ENCODE results near the gene ANKS1B.

DNA sequence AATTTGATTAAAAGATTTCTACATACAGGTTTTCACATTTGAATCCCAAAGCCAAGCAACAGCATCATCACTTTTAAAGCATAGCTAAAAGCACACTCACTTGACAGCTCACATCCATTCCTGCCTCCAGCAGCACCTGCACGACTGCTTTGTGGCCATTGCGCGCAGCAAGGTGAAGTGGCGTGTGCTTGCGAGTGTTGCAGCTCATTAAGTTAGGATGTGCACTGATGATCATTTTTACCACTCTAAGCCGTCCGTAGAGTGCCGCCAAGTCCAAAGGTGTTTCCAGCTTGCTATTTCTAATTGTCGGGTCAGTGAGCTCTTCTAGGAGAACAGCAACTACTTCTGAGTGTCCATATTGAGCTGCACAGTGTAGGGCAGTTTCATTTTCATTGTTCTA, 178.4 kb downstream of the ANKS1B start:
- TF ChIP-seq, protein P1, sequence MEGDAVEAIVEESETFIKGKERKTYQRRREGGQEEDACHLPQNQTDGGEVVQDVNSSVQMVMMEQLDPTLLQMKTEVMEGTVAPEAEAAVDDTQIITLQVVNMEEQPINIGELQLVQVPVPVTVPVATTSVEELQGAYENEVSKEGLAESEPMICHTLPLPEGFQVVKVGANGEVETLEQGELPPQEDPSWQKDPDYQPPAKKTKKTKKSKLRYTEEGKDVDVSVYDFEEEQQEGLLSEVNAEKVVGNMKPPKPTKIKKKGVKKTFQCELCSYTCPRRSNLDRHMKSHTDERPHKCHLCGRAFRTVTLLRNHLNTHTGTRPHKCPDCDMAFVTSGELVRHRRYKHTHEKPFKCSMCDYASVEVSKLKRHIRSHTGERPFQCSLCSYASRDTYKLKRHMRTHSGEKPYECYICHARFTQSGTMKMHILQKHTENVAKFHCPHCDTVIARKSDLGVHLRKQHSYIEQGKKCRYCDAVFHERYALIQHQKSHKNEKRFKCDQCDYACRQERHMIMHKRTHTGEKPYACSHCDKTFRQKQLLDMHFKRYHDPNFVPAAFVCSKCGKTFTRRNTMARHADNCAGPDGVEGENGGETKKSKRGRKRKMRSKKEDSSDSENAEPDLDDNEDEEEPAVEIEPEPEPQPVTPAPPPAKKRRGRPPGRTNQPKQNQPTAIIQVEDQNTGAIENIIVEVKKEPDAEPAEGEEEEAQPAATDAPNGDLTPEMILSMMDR (IDR thresholded peaks at IDR 0.05), result no peak
- TF ChIP-seq POLR2A (IDR thresholded peaks at IDR 0.05), result no peak
